PFSK-1 (cell line): Measurements from ENCODE around the gene APOO.

ENCODE experiments used
- FOXP2 ChIP-seq: optimal IDR thresholded peaks from 2 replicates; pipeline ENCODE3; 2011; ENCODE audit warnings: borderline replicate concordance, control low read depth, inconsistent platforms; ENCODE audit not compliant: insufficient read depth; ENCODE audit errors: extremely low read length, extremely low read depth
- POLR2AphosphoS5 ChIP-seq: IDR thresholded peaks from 2 replicates; pipeline ENCODE4 v1.6.1; 2012; ENCODE audit warnings: low read depth, mild to moderate bottlenecking, control low read depth, low read length, moderate library complexity
- SIN3A ChIP-seq: IDR thresholded peaks from 2 replicates; pipeline ENCODE4 v1.6.1; 2012; ENCODE audit warnings: mild to moderate bottlenecking, low read length, moderate library complexity, borderline replicate concordance; ENCODE audit not compliant: insufficient read depth
- TAF1 ChIP-seq: IDR thresholded peaks from 2 replicates; pipeline ENCODE4 v1.6.1; 2012; ENCODE audit warnings: low read length, control low read depth, borderline replicate concordance; ENCODE audit not compliant: insufficient read depth
- TF ChIP-seq, protein P1 (sequence below), 2 experiments: IDR thresholded peaks; 2 replicates each; pipeline versions ENCODE4 v1.6.1 to v1.8.0; 2011 to 2012; ENCODE audit warnings: low read depth in 2 of 2, low read length in 2 of 2, control low read depth in 1 of 2, inconsistent platforms in 1 of 2, mild to moderate bottlenecking in 1 of 2, moderate library complexity in 1 of 2; ENCODE audit not compliant: insufficient read depth in 1 of 2

The APOO gene

DNA sequence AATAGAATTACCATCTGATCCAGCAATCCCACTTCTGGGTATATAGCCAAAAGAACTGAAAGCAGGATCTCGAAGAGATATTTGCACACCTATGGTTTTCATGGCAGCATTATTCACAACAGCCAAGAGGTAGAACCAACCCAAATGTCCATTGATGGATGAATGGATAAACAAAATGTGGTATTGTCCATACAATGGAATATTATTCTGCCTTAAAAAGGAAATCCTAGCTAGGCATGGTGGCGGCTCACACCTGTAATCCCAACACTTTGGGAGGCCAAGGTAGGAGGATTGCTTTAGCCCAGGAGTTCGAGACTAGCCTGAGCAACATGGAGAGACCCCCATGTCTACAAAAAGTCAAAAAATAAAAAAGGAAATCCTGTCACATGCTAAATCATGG is 97.5 kb downstream of the APOO start:
- TF ChIP-seq TAF1 (no peak), SIN3A (no peak), FOXP2 (no peak), POLR2AphosphoS5 (no peak)
- TF ChIP-seq, protein P1, sequence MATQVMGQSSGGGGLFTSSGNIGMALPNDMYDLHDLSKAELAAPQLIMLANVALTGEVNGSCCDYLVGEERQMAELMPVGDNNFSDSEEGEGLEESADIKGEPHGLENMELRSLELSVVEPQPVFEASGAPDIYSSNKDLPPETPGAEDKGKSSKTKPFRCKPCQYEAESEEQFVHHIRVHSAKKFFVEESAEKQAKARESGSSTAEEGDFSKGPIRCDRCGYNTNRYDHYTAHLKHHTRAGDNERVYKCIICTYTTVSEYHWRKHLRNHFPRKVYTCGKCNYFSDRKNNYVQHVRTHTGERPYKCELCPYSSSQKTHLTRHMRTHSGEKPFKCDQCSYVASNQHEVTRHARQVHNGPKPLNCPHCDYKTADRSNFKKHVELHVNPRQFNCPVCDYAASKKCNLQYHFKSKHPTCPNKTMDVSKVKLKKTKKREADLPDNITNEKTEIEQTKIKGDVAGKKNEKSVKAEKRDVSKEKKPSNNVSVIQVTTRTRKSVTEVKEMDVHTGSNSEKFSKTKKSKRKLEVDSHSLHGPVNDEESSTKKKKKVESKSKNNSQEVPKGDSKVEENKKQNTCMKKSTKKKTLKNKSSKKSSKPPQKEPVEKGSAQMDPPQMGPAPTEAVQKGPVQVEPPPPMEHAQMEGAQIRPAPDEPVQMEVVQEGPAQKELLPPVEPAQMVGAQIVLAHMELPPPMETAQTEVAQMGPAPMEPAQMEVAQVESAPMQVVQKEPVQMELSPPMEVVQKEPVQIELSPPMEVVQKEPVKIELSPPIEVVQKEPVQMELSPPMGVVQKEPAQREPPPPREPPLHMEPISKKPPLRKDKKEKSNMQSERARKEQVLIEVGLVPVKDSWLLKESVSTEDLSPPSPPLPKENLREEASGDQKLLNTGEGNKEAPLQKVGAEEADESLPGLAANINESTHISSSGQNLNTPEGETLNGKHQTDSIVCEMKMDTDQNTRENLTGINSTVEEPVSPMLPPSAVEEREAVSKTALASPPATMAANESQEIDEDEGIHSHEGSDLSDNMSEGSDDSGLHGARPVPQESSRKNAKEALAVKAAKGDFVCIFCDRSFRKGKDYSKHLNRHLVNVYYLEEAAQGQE (IDR thresholded peaks at IDR 0.05; ENCODE audit: insufficient read depth in 1 of 2, low read depth in 2 of 2, low read length in 2 of 2) = no peak

DNA sequence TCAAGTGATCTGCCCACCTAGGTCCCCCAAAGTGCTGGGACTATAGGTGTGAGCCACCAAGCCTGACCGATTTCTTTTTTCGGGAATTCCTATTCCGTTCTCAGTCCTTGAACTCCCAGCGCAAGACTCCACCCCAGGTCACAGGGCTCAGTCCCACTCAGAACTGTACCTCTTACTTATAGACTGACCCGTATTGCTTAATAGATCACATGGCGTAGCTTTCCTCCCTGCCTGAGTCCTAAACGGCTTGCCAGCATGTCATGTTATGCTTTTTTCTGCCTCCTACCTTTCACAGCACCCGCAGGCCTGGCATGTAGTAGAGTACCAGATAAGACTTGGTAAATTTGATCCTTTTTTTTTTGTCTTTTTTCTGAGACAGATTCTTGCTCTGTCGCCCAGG is 102.3 kb downstream of the APOO start:
- TF ChIP-seq SIN3A (no peak), POLR2AphosphoS5 (no peak), FOXP2 (no peak), TAF1 (no peak)
- TF ChIP-seq, protein P1 (IDR thresholded peaks at IDR 0.05; ENCODE audit: insufficient read depth in 1 of 2, low read depth in 2 of 2, low read length in 2 of 2) = no peak

DNA sequence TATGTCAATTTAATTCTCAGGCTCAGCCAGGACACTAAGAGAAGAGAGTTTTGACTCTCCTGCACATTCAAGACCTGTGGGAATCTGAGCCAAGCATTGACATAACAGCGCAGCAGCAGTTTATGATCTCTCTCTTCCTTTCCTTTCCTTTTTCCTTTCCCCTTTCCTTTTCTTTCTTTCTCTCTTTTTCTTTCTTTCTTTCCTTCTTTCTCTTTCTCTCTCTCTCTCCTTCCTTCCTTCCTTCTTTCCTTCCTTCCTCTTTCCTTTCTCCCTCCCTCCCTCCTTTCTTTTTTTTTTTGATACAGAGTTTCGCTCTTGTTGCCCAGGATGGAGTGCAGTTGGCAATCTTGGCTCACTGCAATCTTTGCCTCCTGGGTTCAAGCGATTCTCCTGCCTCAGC is 103.2 kb downstream of the APOO start:
- TF ChIP-seq, protein P1 (IDR thresholded peaks at IDR 0.05; ENCODE audit: insufficient read depth in 1 of 2, low read depth in 2 of 2, low read length in 2 of 2) = no peak
- no peak for TF ChIP-seq TAF1
- no peak for TF ChIP-seq SIN3A
- no peak for TF ChIP-seq FOXP2
- TF ChIP-seq POLR2AphosphoS5 = no peak

GRCh38 chrX:23803931-23804381 is 103.8 kb downstream of the APOO start:
- TF ChIP-seq POLR2AphosphoS5 (no peak), TAF1 (no peak), SIN3A (no peak), FOXP2 (no peak)
- TF ChIP-seq, protein P1 (IDR thresholded peaks at IDR 0.05; ENCODE audit: insufficient read depth in 1 of 2, low read depth in 2 of 2, low read length in 2 of 2) = no peak

- TF ChIP-seq POLR2AphosphoS5 = no peak
- TF ChIP-seq SIN3A = no peak
- TF ChIP-seq, protein P1 (IDR thresholded peaks at IDR 0.05; ENCODE audit: insufficient read depth in 1 of 2, low read depth in 2 of 2, low read length in 2 of 2) = no peak
- TF ChIP-seq FOXP2 = no peak
Measured at GRCh38 chrX:23802431-23802830, 105.3 kb downstream of the APOO start.
